PC-3 (cell line): ENCODE results near the gene MYLK4. TPM values are rescaled to one million over a fixed set of nuclear protein-coding genes. Genes with fewer than 3 reads are reported as not detected.

Source experiments
- ATAC-seq: fragments of 200-7000 bp; cut with Tn5 transposase; 2 replicates; pipeline ENCODE4 v1.9.1; 2020; ENCODE audit warnings: mild to moderate bottlenecking, moderate library complexity
- BruUV-seq: library from RNA; stranded (reverse); fragments of 400-500 nt; replicated peaks from 2 replicates; lab custom pipeline; 2021; lab: Mats Ljungman, UMichigan
- CTCF ChIA-PET: fragments of 300-600 bp; sonication (Branson Sonifier 250); formaldehyde crosslinking; loops from one replicate; lab custom pipeline; 2022; ENCODE audit warnings: antibody characterized with exemption; lab: Charles Lee
- POLR2A ChIA-PET: fragments of 300-600 bp; sonication (Branson Sonifier 250); formaldehyde crosslinking; loops from one replicate; lab custom pipeline; 2022; ENCODE audit warnings: antibody characterized with exemption; ENCODE audit not compliant: unreplicated experiment; lab: Charles Lee
- DNase-seq: peaks from one replicate; pipeline ENCODE4 v3.0.0-alpha.2; 2015
- H2AFZ ChIP-seq: fragments of 300-600 bp; sonication (generic); 2 replicates; pipeline ENCODE4 v1.6.0; 2016; ENCODE audit warnings: antibody characterized with exemption, low read length
- H3F3A ChIP-seq: fragments of 300-600 bp; sonication (generic); one replicate; pipeline ENCODE4 v1.6.0; 2017; ENCODE audit warnings: antibody characterized with exemption, low read length, control low read depth, mild to moderate bottlenecking; ENCODE audit not compliant: unreplicated experiment
- H3K27ac ChIP-seq: fragments of 300-600 bp; sonication (generic); 2 replicates; pipeline ENCODE4 v1.5.1; 2016; ENCODE audit warnings: mild to moderate bottlenecking, low read length
- H3K27me3 ChIP-seq: fragments of 300-600 bp; sonication (generic); 2 replicates; pipeline ENCODE4 v1.6.1; 2016; ENCODE audit warnings: low read length, mixed read lengths
- H3K36me3 ChIP-seq: fragments of 300-600 bp; sonication (generic); 2 replicates; pipeline ENCODE4 v1.6.1; 2016; ENCODE audit warnings: low read depth, mixed run types, low read length, mixed read lengths
- H3K4me1 ChIP-seq: fragments of 300-600 bp; sonication (generic); 2 replicates; pipeline ENCODE4 v1.5.1; 2016; ENCODE audit warnings: low read length; ENCODE audit not compliant: insufficient read depth
- H3K4me2 ChIP-seq: fragments of 300-600 bp; sonication (generic); 2 replicates; pipeline ENCODE4 v1.6.0; 2016; ENCODE audit warnings: low read length
- H3K4me3 ChIP-seq: fragments of 300-600 bp; sonication (generic); 2 replicates; pipeline ENCODE4 v1.5.1; 2016; ENCODE audit warnings: mild to moderate bottlenecking, low read length, mixed read lengths
- H3K79me2 ChIP-seq: fragments of 300-600 bp; sonication (generic); 2 replicates; pipeline ENCODE4 v1.6.1; 2017; ENCODE audit warnings: low read length, mixed read lengths
- H3K9ac ChIP-seq: fragments of 300-600 bp; sonication (generic); 2 replicates; pipeline ENCODE4 v1.6.0; 2016; ENCODE audit warnings: mild to moderate bottlenecking, low read length
- H3K9me2 ChIP-seq: fragments of 300-600 bp; sonication (generic); replicated peaks from 2 replicates; pipeline ENCODE4 v1.6.1; 2016; ENCODE audit warnings: mixed run types, low read length, mixed read lengths
- H3K9me3 ChIP-seq: fragments of 300-600 bp; sonication (generic); 2 replicates; pipeline ENCODE4 v1.6.1; 2016; ENCODE audit warnings: low read length, mixed read lengths
- H4K20me1 ChIP-seq: fragments of 300-600 bp; sonication (generic); 2 replicates; pipeline ENCODE4 v1.6.1; 2016; ENCODE audit warnings: low read length, mixed read lengths
- EZH2 ChIP-seq: fragments of 300-600 bp; sonication (generic); IDR thresholded peaks from one replicate; pipeline ENCODE4 v1.6.1; 2017; ENCODE audit warnings: antibody characterized with exemption, mild to moderate bottlenecking, low read length; ENCODE audit not compliant: unreplicated experiment
- EZH2phosphoT487 ChIP-seq: fragments of 300-600 bp; sonication (generic); IDR thresholded peaks from 2 replicates; pipeline ENCODE4 v1.6.1; 2018; ENCODE audit warnings: mild to moderate bottlenecking, antibody characterized with exemption, low read length, borderline replicate concordance
- intact Hi-C: fragments of 100-400 bp; cut with micrococcal nuclease; formaldehyde crosslinking; loops from 2 replicates; pipeline ENCODE4 v1.9.0; 2023
- total RNA-seq: library from RNA; depleted of rRNA; stranded (reverse); fragments of >200 nt; gene quantifications from 2 replicates; pipeline ENCODE4 v1.2.3, GENCODE V29; 2014
- TF ChIP-seq, protein P1 (sequence below): fragments of 300-600 bp; sonication (generic); conservative IDR thresholded peaks from 2 replicates; pipeline ENCODE4 v1.5.1; 2017; ENCODE audit warnings: antibody characterized with exemption, low read depth, mild to moderate bottlenecking, low read length

Gene MYLK4
- total RNA-seq, 1 experiment from 2014 or later = 0.11 TPM

GRCh38 chr6:2708456-2708855, 42.3 kb downstream of the MYLK4 start:
- H3K4me1 ChIP-seq = peaks cover 2% of the 10 kb centered on the region
- H3K79me2 ChIP-seq = no peaks in the 10 kb centered on the region
- no peaks in the 10 kb centered on the region for H3K9me2 ChIP-seq
- H3F3A ChIP-seq = no peaks in the 10 kb centered on the region
- peaks cover 15% of the 10 kb centered on the region for H3K9me3 ChIP-seq
- intact Hi-C loops = no loop called here
- H3K36me3 ChIP-seq = no peaks in the 10 kb centered on the region; the same call in 1 of the 2 replicates
- no TSS peak for BruUV-seq
- ATAC-seq (no peak), DNase-seq (no peak)
- H3K27me3 ChIP-seq = no peaks in the 10 kb centered on the region
- no peaks in the 10 kb centered on the region for H4K20me1 ChIP-seq
- no peak overlapping the region for H3K4me3 ChIP-seq
- no peak overlapping the region for H3K9ac ChIP-seq
- TF ChIP-seq EZH2 (no peak), EZH2phosphoT487 (no peak)
- TF ChIP-seq, protein P1, sequence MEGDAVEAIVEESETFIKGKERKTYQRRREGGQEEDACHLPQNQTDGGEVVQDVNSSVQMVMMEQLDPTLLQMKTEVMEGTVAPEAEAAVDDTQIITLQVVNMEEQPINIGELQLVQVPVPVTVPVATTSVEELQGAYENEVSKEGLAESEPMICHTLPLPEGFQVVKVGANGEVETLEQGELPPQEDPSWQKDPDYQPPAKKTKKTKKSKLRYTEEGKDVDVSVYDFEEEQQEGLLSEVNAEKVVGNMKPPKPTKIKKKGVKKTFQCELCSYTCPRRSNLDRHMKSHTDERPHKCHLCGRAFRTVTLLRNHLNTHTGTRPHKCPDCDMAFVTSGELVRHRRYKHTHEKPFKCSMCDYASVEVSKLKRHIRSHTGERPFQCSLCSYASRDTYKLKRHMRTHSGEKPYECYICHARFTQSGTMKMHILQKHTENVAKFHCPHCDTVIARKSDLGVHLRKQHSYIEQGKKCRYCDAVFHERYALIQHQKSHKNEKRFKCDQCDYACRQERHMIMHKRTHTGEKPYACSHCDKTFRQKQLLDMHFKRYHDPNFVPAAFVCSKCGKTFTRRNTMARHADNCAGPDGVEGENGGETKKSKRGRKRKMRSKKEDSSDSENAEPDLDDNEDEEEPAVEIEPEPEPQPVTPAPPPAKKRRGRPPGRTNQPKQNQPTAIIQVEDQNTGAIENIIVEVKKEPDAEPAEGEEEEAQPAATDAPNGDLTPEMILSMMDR = no peak
- ChIA-PET POLR2A (no interaction called here), CTCF (no interaction called here)
- H3K27ac ChIP-seq = no peak overlapping the region
- no peak overlapping the region for H2AFZ ChIP-seq
- H3K4me2 ChIP-seq = no peak overlapping the region

DNA sequence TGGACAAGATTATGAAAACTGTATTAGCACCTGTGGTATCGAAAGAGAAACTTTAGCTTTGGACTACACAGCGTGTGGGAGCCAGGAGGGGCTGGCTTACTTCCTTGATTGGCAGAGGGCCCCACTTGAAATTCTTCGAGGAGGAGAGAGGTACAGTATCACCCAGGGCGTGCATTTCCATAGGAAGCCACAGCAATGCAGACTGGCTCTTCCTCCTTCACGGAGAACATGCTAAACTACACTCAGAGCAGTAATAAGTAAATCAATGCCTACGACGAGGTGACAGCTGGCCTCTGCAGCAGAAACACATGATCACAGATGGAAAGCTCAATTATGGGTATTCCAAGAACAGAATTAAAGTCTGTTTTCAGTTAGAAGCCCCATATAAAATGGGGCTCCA, 44.2 kb downstream of the MYLK4 start:
- no peak for TF ChIP-seq EZH2
- TF ChIP-seq EZH2phosphoT487 = no peak
- TF ChIP-seq, protein P1 = no peak
- BruUV-seq = no TSS peak
- CTCF ChIA-PET = no interaction called here

DNA sequence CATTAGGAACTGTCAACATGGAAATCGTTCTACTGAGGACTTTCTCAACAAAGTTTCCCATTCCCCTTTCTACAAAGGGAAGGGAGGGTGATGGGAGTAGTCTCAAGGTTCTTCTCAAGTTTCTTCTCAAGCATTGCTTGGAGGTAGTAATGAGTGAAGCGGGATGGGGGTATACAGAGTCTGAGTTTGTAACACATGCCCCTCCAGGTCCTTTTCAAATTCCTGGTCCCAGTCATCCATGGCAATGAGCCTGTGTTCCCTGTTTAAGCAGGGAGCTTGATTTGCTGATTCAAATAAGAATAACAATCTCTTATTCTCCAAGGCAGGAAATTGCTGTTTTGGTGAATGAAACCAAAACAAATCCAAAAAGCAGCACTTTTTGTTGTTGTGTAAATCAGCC, 45.5 kb downstream of the MYLK4 start:
- TF ChIP-seq EZH2phosphoT487 (no peak), EZH2 (no peak)
- TF ChIP-seq, protein P1 = no peak
- Histone ChIP-seq H4K20me1 (no peaks in the 10 kb centered on the region), H3F3A (no peaks in the 10 kb centered on the region), H3K79me2 (no peaks in the 10 kb centered on the region), H3K4me1 (no peaks in the 10 kb centered on the region), H2AFZ (no peak overlapping the region), H3K27ac (no peak overlapping the region), H3K36me3 (no peaks in the 10 kb centered on the region), H3K9me2 (no peaks in the 10 kb centered on the region), H3K9ac (no peak overlapping the region), H3K9me3 (peaks cover 3% of the 10 kb centered on the region), H3K4me2 (no peak overlapping the region), H3K4me3 (no peak overlapping the region), H3K27me3 (no peaks in the 10 kb centered on the region)
- no peak for ATAC-seq
- intact Hi-C loops = no loop called here
- CTCF ChIA-PET = no interaction called here
- DNase-seq = no peak
- no TSS peak for BruUV-seq
- POLR2A ChIA-PET = interaction anchor here (0.7 kb wide), 1 partner anchor 543 kb away, joined by 3 read pairs; no protein-coding TSS in a partner anchor

More for the DNA sequence above, 44.2 kb downstream of the MYLK4 start:
- Histone ChIP-seq H3K9me3 (peaks cover 15% of the 10 kb centered on the region), H3K9me2 (no peaks in the 10 kb centered on the region), H3K4me2 (no peak overlapping the region), H3F3A (no peaks in the 10 kb centered on the region), H3K4me1 (no peaks in the 10 kb centered on the region), H3K9ac (no peak overlapping the region), H3K4me3 (no peak overlapping the region), H3K27me3 (no peaks in the 10 kb centered on the region), H3K79me2 (no peaks in the 10 kb centered on the region), H2AFZ (no peak overlapping the region), H3K27ac (no peak overlapping the region), H4K20me1 (no peaks in the 10 kb centered on the region), H3K36me3 (no peaks in the 10 kb centered on the region; the same call in 1 of the 2 replicates)
- ATAC-seq (no peak), DNase-seq (no peak)
- intact Hi-C loops = no loop called here
- POLR2A ChIA-PET = no interaction called here
